ENCODE results near the gene NWD2. TPM values are rescaled to one million over a fixed set of nuclear protein-coding genes. Genes with fewer than 3 reads are reported as not detected.

The NWD2 gene
- polyA plus RNA-seq, 1 donor from 2014 or later, result 0.06 TPM

GRCh38 chr4:37476691-37477090 is 232.1 kb downstream of the NWD2 start:
- Histone ChIP-seq H3K9me2 (ENCODE audit: insufficient read depth, low read length) (no peaks in the 10 kb centered on the region), H3K27ac (ENCODE audit: low read length) (no peak overlapping the region), H3K9ac (ENCODE audit: low read length) (no peak overlapping the region), H3K9me3 (ENCODE audit: low read length) (no peaks in the 10 kb centered on the region), H3F3A (ENCODE audit: insufficient read depth, low read length, poor library complexity, severe bottlenecking) (no peaks in the 10 kb centered on the region), H3K27me3 (ENCODE audit: insufficient read depth, low read depth, low read length) (no peaks in the 10 kb centered on the region), H4K20me1 (ENCODE audit: insufficient read depth) (no peaks in the 10 kb centered on the region), H3K4me3 (ENCODE audit: low read length) (no peak overlapping the region), H3K79me2 (replicated peaks; ENCODE audit: insufficient read depth, low read length) (no peaks in the 10 kb centered on the region), H2AFZ (ENCODE audit: low read depth, low read length) (no peak overlapping the region), H3K4me2 (ENCODE audit: low read length) (no peak overlapping the region), H3K36me3 (ENCODE audit: insufficient read depth, low read length) (no peaks in the 10 kb centered on the region)
- TF ChIP-seq EP300 (conservative IDR thresholded peaks at IDR 0.05; ENCODE audit: poor library complexity, severe bottlenecking) (no peak), TAF1 (IDR thresholded peaks at IDR 0.05; ENCODE audit: low read depth) (no peak), SMC3 (conservative IDR thresholded peaks at IDR 0.05; ENCODE audit: poor library complexity) (no peak), MXI1 (conservative IDR thresholded peaks at IDR 0.05; ENCODE audit: poor library complexity, severe bottlenecking) (no peak), RAD21 (conservative IDR thresholded peaks at IDR 0.05) (no peak), CTCF (IDR thresholded peaks at IDR 0.05; ENCODE audit: poor library complexity, severe bottlenecking) (no peak), POLR2AphosphoS5 (IDR thresholded peaks at IDR 0.05) (no peak), EZH2 (IDR thresholded peaks at IDR 0.05; ENCODE audit: borderline replicate concordance, insufficient read depth, low read length, poor library complexity, severe bottlenecking) (no peak)
- TF ChIP-seq, protein P1, sequence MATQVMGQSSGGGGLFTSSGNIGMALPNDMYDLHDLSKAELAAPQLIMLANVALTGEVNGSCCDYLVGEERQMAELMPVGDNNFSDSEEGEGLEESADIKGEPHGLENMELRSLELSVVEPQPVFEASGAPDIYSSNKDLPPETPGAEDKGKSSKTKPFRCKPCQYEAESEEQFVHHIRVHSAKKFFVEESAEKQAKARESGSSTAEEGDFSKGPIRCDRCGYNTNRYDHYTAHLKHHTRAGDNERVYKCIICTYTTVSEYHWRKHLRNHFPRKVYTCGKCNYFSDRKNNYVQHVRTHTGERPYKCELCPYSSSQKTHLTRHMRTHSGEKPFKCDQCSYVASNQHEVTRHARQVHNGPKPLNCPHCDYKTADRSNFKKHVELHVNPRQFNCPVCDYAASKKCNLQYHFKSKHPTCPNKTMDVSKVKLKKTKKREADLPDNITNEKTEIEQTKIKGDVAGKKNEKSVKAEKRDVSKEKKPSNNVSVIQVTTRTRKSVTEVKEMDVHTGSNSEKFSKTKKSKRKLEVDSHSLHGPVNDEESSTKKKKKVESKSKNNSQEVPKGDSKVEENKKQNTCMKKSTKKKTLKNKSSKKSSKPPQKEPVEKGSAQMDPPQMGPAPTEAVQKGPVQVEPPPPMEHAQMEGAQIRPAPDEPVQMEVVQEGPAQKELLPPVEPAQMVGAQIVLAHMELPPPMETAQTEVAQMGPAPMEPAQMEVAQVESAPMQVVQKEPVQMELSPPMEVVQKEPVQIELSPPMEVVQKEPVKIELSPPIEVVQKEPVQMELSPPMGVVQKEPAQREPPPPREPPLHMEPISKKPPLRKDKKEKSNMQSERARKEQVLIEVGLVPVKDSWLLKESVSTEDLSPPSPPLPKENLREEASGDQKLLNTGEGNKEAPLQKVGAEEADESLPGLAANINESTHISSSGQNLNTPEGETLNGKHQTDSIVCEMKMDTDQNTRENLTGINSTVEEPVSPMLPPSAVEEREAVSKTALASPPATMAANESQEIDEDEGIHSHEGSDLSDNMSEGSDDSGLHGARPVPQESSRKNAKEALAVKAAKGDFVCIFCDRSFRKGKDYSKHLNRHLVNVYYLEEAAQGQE (IDR thresholded peaks at IDR 0.05; ENCODE audit: borderline replicate concordance), result no peak

- no peak for TF ChIP-seq TAF1 (IDR thresholded peaks at IDR 0.05; ENCODE audit: low read depth)
- no peak for TF ChIP-seq SMC3 (conservative IDR thresholded peaks at IDR 0.05; ENCODE audit: poor library complexity)
- TF ChIP-seq EP300 (conservative IDR thresholded peaks at IDR 0.05; ENCODE audit: poor library complexity, severe bottlenecking), result no peak
- TF ChIP-seq EZH2 (IDR thresholded peaks at IDR 0.05; ENCODE audit: borderline replicate concordance, insufficient read depth, low read length, poor library complexity, severe bottlenecking), result no peak
- TF ChIP-seq CTCF (IDR thresholded peaks at IDR 0.05; ENCODE audit: poor library complexity, severe bottlenecking), result no peak
- no peak for TF ChIP-seq MXI1 (conservative IDR thresholded peaks at IDR 0.05; ENCODE audit: poor library complexity, severe bottlenecking)
- TF ChIP-seq, protein P1 (IDR thresholded peaks at IDR 0.05; ENCODE audit: borderline replicate concordance), result no peak
- no peak for TF ChIP-seq POLR2AphosphoS5 (IDR thresholded peaks at IDR 0.05)
- TF ChIP-seq RAD21 (conservative IDR thresholded peaks at IDR 0.05), result no peak
- Histone ChIP-seq H3K36me3 (ENCODE audit: insufficient read depth, low read length) (no peaks in the 10 kb centered on the region), H3K27ac (ENCODE audit: low read length) (no peak overlapping the region), H3K4me2 (ENCODE audit: low read length) (no peak overlapping the region), H3K4me3 (ENCODE audit: low read length) (no peak overlapping the region), H4K20me1 (ENCODE audit: insufficient read depth) (no peaks in the 10 kb centered on the region), H3K79me2 (replicated peaks; ENCODE audit: insufficient read depth, low read length) (no peaks in the 10 kb centered on the region), H3K27me3 (ENCODE audit: insufficient read depth, low read depth, low read length) (no peaks in the 10 kb centered on the region), H3K9me3 (ENCODE audit: low read length) (no peaks in the 10 kb centered on the region), H3K9ac (ENCODE audit: low read length) (no peak overlapping the region), H3F3A (ENCODE audit: insufficient read depth, low read length, poor library complexity, severe bottlenecking) (no peaks in the 10 kb centered on the region), H2AFZ (ENCODE audit: low read depth, low read length) (no peak overlapping the region), H3K9me2 (ENCODE audit: insufficient read depth, low read length) (no peaks in the 10 kb centered on the region)
Measured at GRCh38 chr4:37477126-37477525, 232.6 kb downstream of the NWD2 start.
